NCI-H2196 treated with DMSO at 0.1 percent for 48 hours (cell line): ENCODE measurements around the gene MACF1.
"Not testable (repeated sequence)": the region's sequence is repeated elsewhere in the genome, so short reads cannot be mapped to it uniquely, and the experiment has no call there.

Experiments used
- DNase-seq: peaks from one replicate; lab custom pipeline; 2025; ENCODE audit not compliant: unreplicated experiment; lab: John Stamatoyannopoulos, UW

Gene MACF1

DNA sequence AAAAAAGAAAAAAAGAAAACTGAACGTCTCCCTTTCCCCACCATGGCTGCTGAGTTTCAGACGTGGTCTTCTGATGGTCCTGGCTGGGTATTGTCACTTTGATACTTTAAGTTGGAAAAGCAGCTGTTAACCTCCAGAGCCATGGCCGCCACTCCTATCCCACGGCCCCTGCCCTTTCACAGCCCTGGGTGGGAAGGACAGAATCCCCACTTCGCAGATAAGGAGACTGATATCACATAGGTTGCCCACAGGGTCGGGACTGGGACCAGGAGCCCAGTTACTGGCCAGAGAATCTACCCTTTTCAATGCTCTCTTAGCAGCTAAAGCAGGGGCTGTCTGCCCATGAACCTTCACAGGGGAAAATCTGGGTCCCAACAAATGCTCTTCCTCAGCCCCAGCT is 303.8 kb downstream of the MACF1 start:
- DNase-seq = no peak

DNA sequence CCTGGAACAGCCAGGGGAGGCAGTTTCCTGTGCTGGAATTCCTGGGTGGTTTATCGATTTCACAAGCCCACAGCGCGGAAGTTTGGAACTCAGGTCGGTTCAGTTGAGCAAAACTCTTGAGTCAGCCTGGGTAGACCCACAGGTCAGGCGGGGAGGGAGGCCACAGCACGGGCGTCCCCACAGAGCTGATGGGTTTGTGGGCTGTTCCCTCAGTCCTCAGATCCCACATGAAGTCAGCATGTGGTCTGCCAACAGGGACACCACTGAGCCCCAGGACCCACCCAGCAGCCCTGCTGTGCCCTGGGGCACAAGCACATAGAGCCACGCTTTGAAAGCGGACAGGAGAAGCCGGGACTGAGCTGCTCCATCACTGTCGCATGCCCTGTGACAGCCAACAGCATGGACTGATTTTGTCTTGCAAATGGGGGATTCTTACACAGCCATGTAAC is 304.4 kb downstream of the MACF1 start:
- no peak for DNase-seq

DNA sequence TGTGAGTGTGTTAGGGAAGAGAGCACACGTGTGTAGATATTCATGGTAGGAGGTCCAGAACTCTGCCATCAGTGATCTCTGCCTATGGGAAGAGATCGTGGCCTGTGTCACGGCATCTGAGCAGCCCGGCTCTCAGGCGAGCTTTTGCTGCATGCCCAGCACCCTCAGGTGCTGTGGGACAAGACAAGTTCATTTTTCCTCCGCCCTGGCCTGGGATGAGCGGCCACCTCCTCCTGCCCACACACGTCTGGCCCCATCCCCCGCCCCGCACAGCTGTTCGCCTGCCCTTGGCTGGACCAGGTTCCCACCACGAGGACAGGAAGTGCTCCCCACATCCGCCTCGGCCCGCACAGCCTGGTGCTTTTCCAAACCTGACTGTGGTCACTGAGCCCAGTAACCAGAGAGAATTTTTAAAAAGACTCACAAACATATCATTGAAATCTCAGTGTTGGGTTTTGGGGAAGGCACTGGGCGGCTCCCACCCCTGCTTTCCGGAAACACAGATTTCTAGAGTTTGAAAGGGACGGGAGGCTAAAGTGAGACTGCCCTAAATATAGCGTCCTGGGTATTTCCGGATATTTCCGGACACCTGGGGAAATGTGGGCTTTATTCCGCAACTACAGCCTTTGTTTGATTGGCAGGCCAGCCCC is 305.0 kb downstream of the MACF1 start:
- no peak for DNase-seq

DNA sequence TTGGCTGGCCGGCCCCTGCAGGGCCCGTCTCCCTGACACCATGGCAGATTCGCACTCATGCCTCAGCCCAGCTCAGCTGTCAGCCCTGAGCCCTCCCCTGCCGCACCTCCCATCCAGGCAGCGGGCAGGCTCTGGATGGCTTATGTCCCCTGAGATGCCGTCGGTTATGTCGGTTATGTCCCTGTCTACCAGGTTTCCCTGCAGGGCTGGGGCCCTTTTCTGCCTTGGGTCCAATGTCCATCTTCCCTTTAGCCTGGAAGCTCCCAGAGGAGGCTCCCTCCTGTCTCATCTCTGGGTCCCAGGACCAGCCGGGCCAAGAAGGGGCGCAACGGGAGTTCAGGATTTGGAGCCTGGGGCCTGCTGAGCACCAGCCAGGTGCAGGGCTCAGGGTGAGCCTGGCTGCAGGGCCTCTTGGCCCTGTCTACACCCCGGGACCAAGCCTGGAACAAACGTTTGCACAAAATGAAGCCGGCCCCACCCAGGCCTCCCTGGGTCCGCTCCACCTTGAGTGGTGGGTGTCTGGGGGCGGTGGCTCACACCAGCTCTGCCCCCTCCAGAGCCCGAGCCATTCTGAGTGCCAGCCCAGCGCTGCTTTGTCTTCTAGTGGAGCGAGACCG is 306.2 kb downstream of the MACF1 start:
- not testable (repeated sequence) for DNase-seq

DNA sequence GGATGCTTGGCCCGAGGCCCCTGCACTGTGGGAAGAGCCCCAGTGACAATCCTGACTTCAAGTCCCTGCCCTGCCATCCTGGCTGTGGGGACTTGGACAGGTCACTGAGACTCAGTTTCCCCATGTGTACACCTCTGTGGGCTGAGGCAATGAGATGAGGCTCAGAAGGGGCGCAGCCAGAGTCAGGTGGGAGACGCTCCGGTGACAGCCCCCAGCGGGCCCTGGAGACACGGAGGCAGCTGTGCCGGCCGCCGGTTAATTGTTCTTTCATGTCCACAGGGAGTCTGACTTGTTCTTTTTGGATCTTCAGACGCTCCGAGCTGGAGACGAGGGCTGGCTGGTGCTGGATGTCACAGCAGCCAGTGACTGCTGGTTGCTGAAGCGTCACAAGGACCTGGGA is 307.0 kb downstream of the MACF1 start:
- DNase-seq = not testable (repeated sequence)

DNA sequence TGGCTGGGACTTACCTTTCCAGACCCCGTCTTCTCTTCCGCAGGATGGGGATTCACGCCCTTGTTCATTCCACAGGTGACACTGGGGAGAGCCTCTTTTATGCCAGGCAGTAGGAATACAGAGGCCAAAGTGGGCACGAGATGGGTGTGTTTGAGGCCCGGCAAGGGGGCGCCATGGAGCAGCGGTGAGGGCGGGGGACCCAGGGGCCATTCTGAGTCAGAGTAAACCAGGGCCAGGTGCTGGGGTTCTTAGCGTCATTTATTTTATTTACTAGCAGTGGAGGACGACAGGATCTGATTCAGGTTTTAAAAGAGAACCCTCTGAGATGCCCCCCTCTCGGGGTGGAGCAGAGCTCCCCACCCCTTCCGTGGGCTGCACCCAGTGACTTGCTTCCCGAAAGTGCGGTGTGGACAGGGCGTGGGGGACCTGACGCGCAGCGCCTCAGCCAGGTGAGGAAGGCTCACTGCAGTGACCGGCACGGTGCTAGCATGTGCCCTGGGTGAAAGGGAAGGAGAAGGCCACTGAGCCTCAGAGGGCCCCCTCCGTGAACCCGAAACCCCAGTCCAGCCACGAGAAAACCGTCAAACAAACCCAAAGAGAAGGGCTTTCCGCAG is 307.8 kb downstream of the MACF1 start:
- not testable (repeated sequence) for DNase-seq

DNA sequence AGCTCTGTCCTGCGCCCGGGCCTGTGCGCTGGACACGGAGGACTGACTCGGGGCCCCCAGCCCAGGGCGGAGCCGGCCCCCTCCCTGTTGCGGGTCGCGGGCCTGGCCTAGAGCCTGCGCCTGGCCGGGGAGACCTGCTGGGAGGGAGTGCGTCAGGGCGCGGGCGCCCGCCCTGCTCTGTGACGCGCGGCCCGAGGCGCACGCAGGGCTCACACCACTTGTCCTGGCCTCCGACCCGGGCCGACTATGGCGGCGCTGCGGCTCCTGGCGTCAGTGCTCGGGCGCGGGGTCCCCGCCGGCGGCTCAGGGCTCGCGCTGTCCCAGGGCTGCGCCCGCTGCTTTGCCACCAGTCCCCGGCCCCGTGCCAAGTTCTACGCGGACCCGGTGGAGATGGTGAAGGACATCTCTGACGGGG is 310.2 kb downstream of the MACF1 start:
- not testable (repeated sequence) for DNase-seq

DNA sequence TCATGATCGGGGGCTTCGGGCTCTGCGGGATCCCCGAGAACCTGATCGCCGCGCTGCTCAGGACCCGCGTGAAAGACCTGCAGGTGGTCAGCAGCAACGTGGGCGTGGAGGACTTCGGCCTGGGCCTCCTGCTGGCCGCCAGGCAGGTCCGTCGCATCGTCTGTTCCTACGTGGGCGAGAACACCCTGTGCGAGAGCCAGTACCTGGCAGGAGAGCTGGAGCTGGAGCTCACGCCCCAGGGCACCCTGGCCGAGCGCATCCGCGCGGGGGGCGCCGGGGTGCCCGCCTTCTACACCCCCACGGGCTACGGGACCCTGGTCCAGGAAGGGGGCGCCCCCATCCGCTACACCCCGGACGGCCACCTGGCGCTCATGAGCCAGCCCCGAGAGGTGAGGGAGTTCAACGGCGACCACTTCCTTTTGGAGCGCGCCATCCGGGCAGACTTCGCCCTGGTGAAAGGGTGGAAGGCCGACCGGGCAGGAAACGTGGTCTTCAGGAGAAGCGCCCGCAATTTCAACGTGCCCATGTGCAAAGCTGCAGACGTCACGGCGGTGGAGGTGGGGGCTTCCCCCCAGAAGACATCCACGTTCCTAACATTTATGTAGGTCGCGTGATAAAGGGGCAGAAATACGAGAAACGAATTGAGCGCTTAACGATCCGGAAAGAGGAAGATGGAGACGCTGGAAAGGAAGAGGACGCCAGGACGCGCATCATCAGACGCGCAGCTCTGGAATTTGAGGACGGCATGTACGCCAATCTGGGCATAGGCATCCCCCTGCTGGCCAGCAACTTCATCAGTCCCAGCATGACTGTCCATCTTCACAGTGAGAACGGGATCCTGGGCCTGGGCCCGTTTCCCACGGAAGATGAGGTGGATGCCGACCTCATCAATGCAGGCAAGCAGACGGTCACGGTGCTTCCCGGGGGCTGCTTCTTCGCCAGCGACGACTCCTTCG is 310.9 kb downstream of the MACF1 start:
- not testable (repeated sequence) for DNase-seq

DNA sequence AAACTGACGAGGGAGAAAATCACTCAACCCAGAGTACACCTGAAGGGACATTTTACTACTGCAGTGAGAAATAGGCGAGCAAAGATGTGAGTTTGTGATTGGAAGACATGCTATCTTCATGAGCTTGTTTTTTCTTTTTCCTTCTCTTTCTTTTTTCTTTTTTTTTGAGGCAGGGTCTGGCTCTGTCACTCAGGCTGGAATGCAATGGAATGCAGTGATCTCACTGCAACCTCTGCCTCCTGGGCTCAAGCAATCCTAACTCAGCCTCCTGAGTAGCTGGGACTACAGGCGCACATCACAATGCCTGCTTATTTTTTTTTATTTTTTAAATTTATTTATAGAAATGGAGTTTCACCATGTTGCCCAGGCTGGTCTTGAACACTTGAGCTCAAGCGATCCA is 312.3 kb downstream of the MACF1 start:
- not testable (repeated sequence) for DNase-seq

DNA sequence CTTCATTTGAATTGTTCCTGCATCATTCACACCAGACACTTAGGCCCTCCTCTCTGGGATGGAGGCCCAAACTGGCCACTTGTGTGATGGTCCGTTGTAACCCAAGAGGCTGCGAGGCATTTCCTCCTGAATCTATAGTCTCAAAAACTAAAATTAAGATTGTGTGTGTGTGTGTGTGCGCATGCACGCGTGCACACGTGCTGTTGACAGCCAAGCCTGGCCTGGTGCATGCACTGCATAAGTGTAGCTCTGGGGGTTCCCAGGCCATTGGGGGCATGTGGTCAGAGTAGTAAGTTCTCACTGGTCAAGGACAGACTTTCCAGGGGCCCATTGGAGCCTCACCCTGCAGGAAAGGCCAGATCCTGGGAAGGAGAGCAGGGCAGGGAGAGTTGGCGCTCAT is 313.4 kb downstream of the MACF1 start:
- DNase-seq = not testable (repeated sequence)

DNA sequence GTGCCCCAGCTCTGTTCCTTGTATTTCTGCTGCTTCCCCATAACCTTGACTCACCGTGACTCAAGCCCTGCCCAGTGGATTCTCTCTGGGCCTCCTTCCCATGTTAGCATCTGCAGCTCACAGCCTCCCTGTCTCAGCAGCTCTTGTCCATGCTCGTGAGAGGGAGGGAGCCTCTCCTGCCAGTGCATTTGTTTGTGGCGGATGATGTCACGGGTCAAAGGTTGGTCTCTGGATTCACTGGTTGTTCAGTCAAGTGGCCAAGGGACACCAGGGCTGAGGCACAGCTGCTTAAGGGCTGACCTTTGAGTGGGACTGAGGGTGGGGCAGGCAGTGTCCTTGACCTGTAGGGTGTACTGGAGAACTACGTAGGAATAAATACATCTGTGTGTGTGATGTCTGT is 314.9 kb downstream of the MACF1 start:
- DNase-seq = not testable (repeated sequence)

DNA sequence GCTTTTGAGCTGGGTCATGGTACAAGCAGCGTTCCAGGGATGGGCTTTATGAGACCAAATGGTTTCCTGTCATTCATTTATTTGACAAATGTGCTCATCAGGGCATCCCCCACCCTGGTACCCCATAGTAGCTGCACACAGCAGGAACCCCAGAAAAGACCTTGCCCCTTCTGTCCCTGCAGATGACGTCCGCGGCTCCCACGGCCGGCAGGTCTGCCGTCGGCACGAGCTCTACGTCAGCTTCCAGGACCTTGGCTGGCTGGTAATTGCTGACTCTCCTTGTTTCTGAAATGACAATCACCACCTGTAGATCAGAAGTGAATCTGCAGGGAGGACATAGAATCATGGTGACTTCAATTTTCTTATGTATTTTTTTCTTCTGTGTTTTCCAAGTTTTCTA is 317.7 kb downstream of the MACF1 start:
- not testable (repeated sequence) for DNase-seq

DNA sequence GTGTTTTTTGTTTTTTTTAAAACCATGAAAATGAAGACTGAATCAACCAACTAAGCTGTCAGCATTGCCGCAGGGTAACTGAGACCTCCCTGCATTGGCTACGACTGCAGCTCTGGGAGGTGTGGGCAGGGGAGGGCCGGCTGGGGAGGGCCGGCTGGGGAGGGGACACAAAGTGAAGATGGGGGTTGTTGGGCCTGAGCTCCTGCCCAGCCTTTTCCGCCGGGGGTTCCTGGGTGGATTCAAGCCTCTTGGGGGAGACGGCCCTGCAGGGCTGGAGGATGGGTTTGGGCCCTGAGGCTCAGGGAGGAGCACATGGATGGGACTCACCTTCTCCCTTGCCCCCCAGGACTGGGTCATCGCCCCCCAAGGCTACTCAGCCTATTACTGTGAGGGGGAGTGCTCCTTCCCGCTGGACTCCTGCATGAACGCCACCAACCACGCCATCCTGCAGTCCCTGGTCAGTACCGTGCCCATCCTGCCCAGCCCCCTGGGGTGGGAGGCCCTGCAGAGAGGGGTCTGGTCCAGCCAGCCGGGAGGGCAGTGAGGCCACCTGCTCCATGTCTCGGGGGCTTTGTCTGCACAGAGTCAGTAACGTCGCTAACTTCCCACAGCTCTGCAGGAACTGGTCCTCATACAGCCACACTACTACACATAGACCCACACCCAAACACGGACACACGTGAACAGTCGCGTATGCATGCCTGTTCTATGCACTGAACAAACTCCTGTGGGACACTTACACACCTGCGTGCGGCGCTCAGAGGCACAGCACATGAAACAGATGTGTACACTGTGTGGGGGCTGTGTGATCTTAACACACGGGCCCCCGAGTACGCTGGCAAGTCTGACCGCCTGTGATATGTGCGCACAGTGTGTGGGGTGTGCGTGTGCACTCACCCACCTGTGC is 318.4 kb downstream of the MACF1 start:
- DNase-seq = no peak

DNA sequence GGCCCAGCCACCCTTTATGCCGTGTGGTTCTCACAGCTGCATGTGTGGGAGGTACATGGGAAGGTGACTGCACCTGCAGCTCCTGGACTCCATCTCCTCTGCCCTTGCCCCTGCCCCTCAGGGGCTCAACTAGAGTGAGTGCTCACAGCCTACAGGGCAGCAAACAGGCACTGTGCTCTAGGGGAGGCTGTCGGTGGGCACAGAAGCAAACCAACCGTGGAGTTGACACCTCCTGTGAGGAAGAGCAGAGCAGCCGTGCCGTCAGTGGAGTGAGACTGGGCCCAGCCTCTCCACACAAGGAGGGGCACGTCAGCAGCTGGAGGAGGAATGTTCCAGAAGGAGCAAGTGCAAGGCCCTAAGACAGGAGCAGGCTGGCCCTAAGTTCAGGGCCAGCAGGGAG is 319.7 kb downstream of the MACF1 start:
- no peak for DNase-seq

DNA sequence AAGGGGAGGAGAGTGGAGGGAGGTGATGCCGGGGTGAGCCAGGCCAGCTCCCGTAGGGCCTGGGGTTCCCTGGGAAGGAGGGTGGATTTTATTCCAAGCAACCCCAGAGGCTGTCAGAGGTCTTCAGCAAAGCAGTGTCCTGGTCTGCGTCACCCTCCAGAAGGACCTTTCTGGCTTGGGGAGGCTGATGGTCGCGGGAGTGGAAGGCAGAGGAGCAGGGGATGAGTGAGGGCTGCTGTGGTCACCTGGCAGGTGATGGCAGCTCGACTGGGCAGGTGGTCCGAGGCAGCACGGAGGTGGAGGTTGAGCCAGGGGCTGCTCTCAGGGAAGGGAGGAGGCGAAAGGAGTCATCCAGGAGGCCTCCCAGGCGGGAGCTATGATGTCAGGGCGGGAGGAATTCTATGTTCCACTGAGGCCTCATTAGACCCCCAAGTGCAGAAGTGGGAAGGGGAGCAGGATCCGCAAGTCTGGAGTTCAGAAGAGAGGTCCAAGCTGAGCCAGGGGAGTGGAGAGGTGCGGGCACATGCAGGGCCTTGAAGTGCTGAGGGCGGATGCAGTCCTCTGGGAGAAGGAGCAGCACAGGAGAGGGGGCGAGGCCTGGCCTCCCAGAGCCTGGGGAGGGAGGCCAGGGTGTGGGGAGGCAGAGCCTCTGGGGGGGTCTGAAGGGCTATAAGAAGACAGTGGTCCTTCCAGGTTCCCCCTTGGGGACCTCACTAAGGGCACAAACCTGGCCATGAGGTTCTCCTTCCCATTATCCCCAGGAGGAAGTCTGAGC is 320.3 kb downstream of the MACF1 start:
- no peak for DNase-seq

DNA sequence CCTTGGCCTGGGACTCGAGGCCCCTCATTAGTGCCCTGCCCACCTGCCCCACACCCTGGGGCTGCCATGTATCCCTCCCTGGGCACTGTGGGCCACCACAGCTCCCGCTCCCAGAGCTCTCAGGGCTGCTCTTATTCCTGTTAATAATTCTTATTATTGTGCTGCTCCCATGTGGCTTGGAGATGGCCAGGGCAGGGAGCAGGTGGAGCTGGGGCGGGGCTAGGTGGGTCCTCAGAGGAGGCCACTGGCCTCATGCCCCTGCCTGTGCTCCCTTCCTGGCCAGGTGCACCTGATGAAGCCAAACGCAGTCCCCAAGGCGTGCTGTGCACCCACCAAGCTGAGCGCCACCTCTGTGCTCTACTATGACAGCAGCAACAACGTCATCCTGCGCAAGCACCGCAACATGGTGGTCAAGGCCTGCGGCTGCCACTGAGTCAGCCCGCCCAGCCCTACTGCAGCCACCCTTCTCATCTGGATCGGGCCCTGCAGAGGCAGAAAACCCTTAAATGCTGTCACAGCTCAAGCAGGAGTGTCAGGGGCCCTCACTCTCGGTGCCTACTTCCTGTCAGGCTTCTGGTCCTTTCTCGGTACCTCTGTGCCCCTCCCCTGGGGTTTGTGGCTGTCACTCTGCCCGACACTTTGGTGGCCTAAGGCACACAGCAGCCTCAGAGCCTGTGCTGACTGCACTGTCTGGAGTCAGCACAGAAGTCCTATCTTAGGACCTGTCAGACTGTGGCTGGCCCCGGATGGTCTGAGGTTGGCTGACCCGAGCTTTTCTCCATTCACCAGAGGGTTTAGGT is 321.1 kb downstream of the MACF1 start:
- DNase-seq = no peak

DNA sequence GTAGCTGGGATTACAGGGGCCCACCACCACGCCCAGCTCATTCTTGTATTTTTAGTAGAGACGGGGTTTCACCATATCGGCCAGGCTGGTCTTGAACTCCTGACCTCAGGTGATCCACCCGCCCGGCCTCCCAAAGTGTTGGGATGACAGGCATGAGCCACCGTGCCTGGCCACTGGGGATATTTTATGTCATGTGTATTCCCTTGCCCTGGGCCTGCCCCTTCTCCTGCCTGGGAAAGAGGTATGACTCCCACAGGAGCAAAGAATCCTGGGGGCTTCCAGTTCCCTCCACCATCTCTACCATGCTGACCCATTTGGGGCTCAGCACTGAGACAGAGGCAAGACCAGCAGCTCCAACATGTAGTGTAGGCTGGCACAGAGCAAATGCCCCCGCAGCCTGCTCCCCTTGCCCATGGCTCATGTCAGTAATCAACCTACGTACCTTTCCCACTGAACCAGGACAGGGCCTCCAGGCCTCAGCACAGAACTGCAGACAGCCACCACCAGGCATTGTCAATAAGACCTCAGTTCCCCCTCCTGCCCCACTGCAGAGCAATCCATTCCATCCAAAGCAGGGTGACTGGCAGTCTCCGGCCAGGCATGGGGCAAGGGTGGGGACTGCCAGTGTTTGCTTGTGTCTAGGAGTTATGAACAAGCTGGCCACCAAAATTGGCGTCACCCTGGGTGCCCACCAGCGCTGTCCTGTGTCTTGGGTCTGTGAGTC is 322.1 kb downstream of the MACF1 start:
- DNase-seq = no peak

DNA sequence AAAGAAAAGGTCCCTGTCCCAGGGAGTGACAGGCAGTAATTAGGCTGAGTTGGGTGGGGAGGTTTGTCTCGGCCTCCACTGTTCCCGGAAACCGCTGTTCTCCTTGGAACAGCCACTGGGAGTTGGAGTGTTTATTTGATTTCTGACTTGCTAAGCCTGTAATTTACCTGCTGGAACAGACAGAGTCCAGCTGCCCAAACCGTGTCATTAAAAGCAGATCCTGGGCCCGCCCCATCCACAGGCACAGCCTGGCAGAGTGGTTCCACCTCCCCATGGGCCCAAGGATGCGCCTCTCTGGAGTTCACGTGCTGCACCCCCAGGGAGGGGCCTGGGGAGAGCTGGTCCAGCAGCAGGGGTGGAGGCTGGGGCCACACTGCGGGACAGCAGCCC is 322.7 kb downstream of the MACF1 start:
- DNase-seq = not testable (repeated sequence)
